Spleen (tissue), 11 donors: ENCODE measurements around the gene COLEC12. TPM values are rescaled to one million over a fixed set of nuclear protein-coding genes. Genes with fewer than 3 reads are reported as not detected.

Source experiments
- DNase-seq: peaks from one replicate; pipeline ENCODE4 v3.0.0-alpha.2; 2020
- H3K27ac ChIP-seq, 8 donors: fragments of 200-600 bp; sonication (generic) in 7 of 8; 1 replicate in 4 of 8; 2 replicates in 4 of 8; pipeline versions ENCODE4 v1.5.0 to v1.8.0; 2016 to 2021; ENCODE audit warnings: inconsistent platforms in 4 of 8, mild to moderate bottlenecking in 4 of 8, moderate library complexity in 1 of 8
- H3K27me3 ChIP-seq, 7 donors: fragments of 200-600 bp; sonication (generic) in 6 of 7; replicated peaks in 1 of 7; 1 replicate in 4 of 7; 2 replicates in 3 of 7; pipeline versions ENCODE4 v1.5.0 to v1.8.0; 2016 to 2021; ENCODE audit warnings: inconsistent platforms in 3 of 7, mild to moderate bottlenecking in 1 of 7
- H3K36me3 ChIP-seq, 6 donors: fragments of 200-600 bp; sonication (generic) in 5 of 6; 1 replicate in 4 of 6; 2 replicates in 2 of 6; pipeline versions ENCODE4 v1.5.0 to v1.8.0; 2016 to 2021; ENCODE audit warnings: inconsistent platforms in 2 of 6
- H3K4me1 ChIP-seq, 6 donors: fragments of 200-600 bp; sonication (generic) in 5 of 6; 1 replicate in 3 of 6; 2 replicates in 3 of 6; pipeline versions ENCODE4 v1.5.0 to v1.8.0; 2016 to 2021; ENCODE audit warnings: inconsistent platforms in 3 of 6
- H3K4me3 ChIP-seq, 8 donors: fragments of 200-600 bp; sonication (generic) in 7 of 8; 1 replicate in 4 of 8; 2 replicates in 4 of 8; pipeline versions ENCODE4 v1.5.0 to v1.8.0; 2016 to 2021; ENCODE audit warnings: inconsistent platforms in 4 of 8, mild to moderate bottlenecking in 4 of 8, moderate library complexity in 2 of 8
- H3K9me3 ChIP-seq, 8 donors: fragments of 200-600 bp; sonication (generic) in 7 of 8; 1 replicate in 4 of 8; 2 replicates in 4 of 8; pipeline versions ENCODE4 v1.5.0 to v1.8.0; 2016 to 2021; ENCODE audit warnings: inconsistent platforms in 4 of 8
- POLR2A ChIP-seq, 3 donors: fragments of 450-650 bp; IDR thresholded peaks; one replicate each; pipeline ENCODE4 v1.5.1; 2017; ENCODE audit warnings: antibody characterized with exemption in 3 of 3, mild to moderate bottlenecking in 1 of 3
- POLR2AphosphoS5 ChIP-seq, 3 donors: sonication (generic); formaldehyde crosslinking; IDR thresholded peaks; one replicate each; pipeline ENCODE4 v1.5.1; 2017; ENCODE audit warnings: antibody characterized with exemption in 3 of 3
- WGBS, 5 donors: extraction: QIAGEN DNeasy Blood & Tissue Kit in 3 of 5; methylation state at CpG; one replicate each; pipeline versions ENCODE4 v1.1.5 to v1.1.7; 2013 to 2018; 5-methylcytosine and 5-hydroxymethylcytosine counted together
- intact Hi-C: fragments of 100-400 bp; cut with DNase I; formaldehyde crosslinking; loops from one replicate; pipeline ENCODE4 v1.15.0; 2023; ENCODE audit warnings: low total_unique reads
- polyA plus RNA-seq, 3 donors: library from polyadenylated mRNA; stranded (reverse); fragments of 200-250 nt; gene quantifications; one replicate each; pipeline ENCODE4 v1.2.1, GENCODE V29; 2013
- total RNA-seq, 7 donors: library from RNA; depleted of rRNA in 3 of 7; stranded (reverse); fragments of >200 nt in 3 of 7; fragmentation: NEBNext Ultra II Directional in 4 of 7; extraction: Animal tissue kit (Norgen Biotek cat#: 25700) in 4 of 7; gene quantifications; one replicate each; pipeline versions ENCODE4 v1.1.0 to v1.2.1, GENCODE V29; 2016 to 2021
- TF ChIP-seq, protein P1 (sequence below), 11 experiments: fragments of 200-600 bp in 7 of 11; fragments of 450-650 bp in 4 of 11; sonication (generic) in 4 of 11; IDR thresholded peaks in 8 of 11; conservative IDR thresholded peaks in 3 of 11; 1 replicate in 7 of 11; 2 replicates in 4 of 11; pipeline versions ENCODE4 v1.4.0 to v1.8.0; 2016 to 2021; ENCODE audit warnings: antibody characterized with exemption in 11 of 11, inconsistent platforms in 4 of 11, mild to moderate bottlenecking in 1 of 11
- donor health status: healthy with polysubstance abuse.
- donor health status: DM: no; HTN: no; CAD: no; lungs with moderate emphysema.
- donor health status: DM: no; HTN: no; CAD: no.
- donor health status: Bipolar disorder and iron deficiency.
- donor health status: healthy.
- donor health status: DM: no; HTN: no; CAD: no.
- donor health status: DM: yes; HTN: yes; CAD: no.

COLEC12 gene
- total and polyA plus RNA-seq, 10 donors, result 0.13 to 4.5 (median 1.0) TPM

DNA sequence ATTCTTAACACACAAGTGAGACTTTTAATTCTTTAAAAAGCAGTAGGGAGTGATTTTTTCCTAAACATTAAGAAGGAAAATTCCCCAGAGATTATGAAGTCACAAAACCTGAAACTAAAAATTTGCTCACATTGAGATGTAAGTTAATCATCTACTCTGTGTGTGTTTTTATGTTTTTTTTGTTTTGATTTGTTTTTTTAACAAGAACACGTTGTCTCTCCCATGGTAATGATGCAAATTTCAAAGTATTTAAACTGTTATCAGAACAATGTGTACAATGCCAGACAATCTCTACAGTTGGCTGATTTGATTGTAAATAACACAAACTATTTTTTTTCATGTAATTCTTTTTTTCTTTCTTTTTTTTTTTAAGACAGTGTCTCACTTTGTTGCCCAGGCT, 71.5 kb downstream of the COLEC12 start:
- no peaks in the 10 kb centered on the region for H3K27me3 ChIP-seq
- H3K36me3 ChIP-seq, result no peaks in the 10 kb centered on the region
- no peaks in the 10 kb centered on the region for H3K9me3 ChIP-seq
- no peak overlapping the region for H3K27ac ChIP-seq
- TF ChIP-seq POLR2AphosphoS5 (IDR thresholded peaks at IDR 0.05) (no peak), POLR2A (IDR thresholded peaks at IDR 0.05) (no peak)
- TF ChIP-seq, protein P1, sequence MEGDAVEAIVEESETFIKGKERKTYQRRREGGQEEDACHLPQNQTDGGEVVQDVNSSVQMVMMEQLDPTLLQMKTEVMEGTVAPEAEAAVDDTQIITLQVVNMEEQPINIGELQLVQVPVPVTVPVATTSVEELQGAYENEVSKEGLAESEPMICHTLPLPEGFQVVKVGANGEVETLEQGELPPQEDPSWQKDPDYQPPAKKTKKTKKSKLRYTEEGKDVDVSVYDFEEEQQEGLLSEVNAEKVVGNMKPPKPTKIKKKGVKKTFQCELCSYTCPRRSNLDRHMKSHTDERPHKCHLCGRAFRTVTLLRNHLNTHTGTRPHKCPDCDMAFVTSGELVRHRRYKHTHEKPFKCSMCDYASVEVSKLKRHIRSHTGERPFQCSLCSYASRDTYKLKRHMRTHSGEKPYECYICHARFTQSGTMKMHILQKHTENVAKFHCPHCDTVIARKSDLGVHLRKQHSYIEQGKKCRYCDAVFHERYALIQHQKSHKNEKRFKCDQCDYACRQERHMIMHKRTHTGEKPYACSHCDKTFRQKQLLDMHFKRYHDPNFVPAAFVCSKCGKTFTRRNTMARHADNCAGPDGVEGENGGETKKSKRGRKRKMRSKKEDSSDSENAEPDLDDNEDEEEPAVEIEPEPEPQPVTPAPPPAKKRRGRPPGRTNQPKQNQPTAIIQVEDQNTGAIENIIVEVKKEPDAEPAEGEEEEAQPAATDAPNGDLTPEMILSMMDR (IDR thresholded peaks at IDR 0.05 in 8 of 11, conservative IDR thresholded peaks at IDR 0.05 in 3 of 11), result no peak
- no peak overlapping the region for H3K4me3 ChIP-seq
- peaks cover 0 to 16% (median 4%) of the 10 kb centered on the region in 6 donors for H3K4me1 ChIP-seq
- 26 to 78% (median 67%) methylated on average over 1 of the region's 1 CpG for WGBS, 5 donors
- intact Hi-C loops, result no loop called here
- no peak for DNase-seq

- no peak for TF ChIP-seq POLR2AphosphoS5 (IDR thresholded peaks at IDR 0.05)
- no peak for TF ChIP-seq POLR2A (IDR thresholded peaks at IDR 0.05)
- TF ChIP-seq, protein P1 (IDR thresholded peaks at IDR 0.05 in 8 of 11, conservative IDR thresholded peaks at IDR 0.05 in 3 of 11), result no peak
- no peaks in the 10 kb centered on the region for H3K27me3 ChIP-seq
- H3K4me3 ChIP-seq, result no peak overlapping the region
- intact Hi-C loops, result no loop called here
- no peak overlapping the region for H3K27ac ChIP-seq
- H3K36me3 ChIP-seq, result no peaks in the 10 kb centered on the region
- no peak for DNase-seq
- WGBS, 5 donors, result 74 to 94% (median 86%) methylated on average over 8 of the region's 8 CpGs
- H3K9me3 ChIP-seq, result no peaks in the 10 kb centered on the region
- no peaks in the 10 kb centered on the region for H3K4me1 ChIP-seq
Observed at GRCh38 chr18:427005-427404, 73.5 kb downstream of the COLEC12 start.

GRCh38 chr18:425106-425745, 75.3 kb downstream of the COLEC12 start:
- DNase-seq, result no peak
- H3K9me3 ChIP-seq, result no peaks in the 10 kb centered on the region
- H3K27me3 ChIP-seq, result no peaks in the 10 kb centered on the region
- no peak overlapping the region for H3K27ac ChIP-seq
- H3K4me3 ChIP-seq, result no peak overlapping the region
- H3K4me1 ChIP-seq, result no peaks in the 10 kb centered on the region
- no peak for TF ChIP-seq POLR2AphosphoS5 (IDR thresholded peaks at IDR 0.05)
- no peak for TF ChIP-seq POLR2A (IDR thresholded peaks at IDR 0.05)
- TF ChIP-seq, protein P1 (IDR thresholded peaks at IDR 0.05 in 8 of 11, conservative IDR thresholded peaks at IDR 0.05 in 3 of 11), result no peak
- intact Hi-C loops, result no loop called here
- 64 to 83% (median 82%) methylated on average over 7 of the region's 7 CpGs for WGBS, 5 donors
- H3K36me3 ChIP-seq, result no peaks in the 10 kb centered on the region

- no peak for DNase-seq
- Histone ChIP-seq H3K36me3 (no peaks in the 10 kb centered on the region), H3K4me1 (no peaks in the 10 kb centered on the region), H3K27me3 (no peaks in the 10 kb centered on the region), H3K27ac (no peak overlapping the region), H3K4me3 (no peak overlapping the region), H3K9me3 (no peaks in the 10 kb centered on the region)
- TF ChIP-seq POLR2A (IDR thresholded peaks at IDR 0.05) (no peak), POLR2AphosphoS5 (IDR thresholded peaks at IDR 0.05) (no peak)
- TF ChIP-seq, protein P1 (IDR thresholded peaks at IDR 0.05 in 8 of 11, conservative IDR thresholded peaks at IDR 0.05 in 3 of 11), result no peak
- WGBS, 5 donors, result 69 to 84% (median 80%) methylated on average over 5 of the region's 5 CpGs
- intact Hi-C loops, result no loop called here
Observed at GRCh38 chr18:424668-425067, 75.8 kb downstream of the COLEC12 start.
